Measurements from ENCODE around the gene ARF1.

ARF1 gene

DNA sequence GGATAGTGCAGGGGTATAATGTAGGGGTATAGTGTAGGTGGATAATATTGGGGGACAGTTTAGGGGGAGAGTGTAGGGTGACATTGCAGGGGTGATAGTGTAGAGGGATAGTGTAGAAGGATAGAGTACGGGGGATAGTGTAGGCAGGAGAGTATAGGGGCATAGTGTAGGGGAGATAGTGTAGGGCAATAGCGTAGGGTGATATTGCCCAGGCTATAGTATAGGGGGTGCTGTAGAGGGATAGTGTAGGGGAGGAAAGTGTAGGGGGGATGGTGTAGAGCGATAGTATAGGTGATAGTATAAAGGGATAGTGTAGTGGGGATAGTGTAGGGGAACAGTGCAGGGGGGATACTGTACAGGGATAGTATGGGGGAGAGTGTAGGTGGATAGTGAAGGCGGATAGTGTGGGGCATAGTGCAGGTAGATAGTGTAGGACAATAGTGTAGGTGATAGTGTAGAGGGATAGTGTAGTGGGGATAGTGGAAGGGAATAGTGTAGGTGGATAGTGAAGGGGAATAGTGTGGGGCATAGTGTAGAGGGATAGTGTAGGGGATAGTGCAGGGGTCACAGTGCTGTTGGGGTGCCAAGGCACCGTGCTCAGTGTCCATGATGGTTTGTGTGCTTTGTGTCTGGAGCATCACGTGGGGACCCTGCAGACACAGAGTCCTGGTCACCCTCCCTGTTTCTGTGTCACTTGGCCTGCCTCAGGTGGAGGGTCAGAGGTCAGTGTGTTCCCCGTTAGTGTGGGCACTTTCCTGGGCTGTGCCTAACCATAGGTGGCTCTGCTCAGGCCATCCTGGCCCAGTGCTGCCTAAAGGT lies 10.5 kb upstream of the ARF1 start:
- no peak for DNase-seq

DNA sequence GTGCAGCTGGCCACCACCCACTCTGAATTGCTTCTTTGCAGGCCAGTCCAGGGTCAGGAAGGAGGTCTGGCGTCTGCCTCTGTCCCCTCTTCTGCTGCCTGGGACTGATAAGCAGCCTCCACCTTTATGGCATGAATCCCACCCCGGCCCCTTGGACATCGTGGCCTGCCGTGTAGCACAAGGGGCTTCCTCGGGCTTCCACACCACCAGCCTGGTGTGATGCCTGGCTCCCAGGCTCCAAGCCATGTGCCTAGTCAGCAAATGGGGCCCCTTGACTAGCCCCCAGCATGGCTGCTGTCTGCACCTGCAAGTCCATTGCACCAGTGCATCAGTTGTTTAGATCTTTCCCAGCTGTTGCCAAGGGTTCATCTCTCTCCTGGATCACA lies 9.9 kb upstream of the ARF1 start:
- DNase-seq, result no peak

GRCh38 chr1:228073061-228073856 lies 9.2 kb upstream of the ARF1 start:
- no peak for DNase-seq

DNA sequence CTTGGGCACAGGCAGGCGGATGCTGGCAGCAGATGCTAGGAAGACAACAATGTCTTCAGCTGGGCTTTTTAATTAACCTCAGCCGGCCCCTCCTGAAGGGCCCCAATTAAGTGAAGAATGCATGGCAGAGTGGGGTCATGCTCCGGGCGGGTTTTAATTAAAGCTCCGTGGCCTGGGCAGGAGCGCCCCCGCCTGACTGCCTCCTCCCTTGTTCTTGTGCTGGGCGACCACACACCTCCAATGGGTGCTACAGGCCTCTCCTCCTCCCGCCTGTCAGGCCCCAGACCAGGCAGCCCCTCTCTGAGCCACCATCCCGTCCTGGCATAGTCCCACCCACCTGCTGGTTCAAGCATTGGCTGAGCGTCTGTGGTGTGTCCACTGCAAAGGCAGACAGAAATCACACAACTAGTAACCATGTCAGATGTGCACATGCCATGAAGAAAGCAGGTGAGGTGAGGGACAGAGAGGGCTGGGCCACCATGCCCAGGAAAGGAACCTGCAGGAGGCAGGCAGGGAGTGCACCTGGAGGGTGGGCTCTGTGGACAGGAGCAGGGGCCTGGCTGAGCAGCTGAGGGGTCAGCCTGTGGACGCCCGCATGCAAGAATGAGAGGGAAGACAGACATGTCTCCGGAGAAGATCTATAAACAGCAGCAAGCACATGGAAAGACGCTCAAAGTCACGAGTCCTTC lies 8.5 kb upstream of the ARF1 start:
- no peak for DNase-seq

DNA sequence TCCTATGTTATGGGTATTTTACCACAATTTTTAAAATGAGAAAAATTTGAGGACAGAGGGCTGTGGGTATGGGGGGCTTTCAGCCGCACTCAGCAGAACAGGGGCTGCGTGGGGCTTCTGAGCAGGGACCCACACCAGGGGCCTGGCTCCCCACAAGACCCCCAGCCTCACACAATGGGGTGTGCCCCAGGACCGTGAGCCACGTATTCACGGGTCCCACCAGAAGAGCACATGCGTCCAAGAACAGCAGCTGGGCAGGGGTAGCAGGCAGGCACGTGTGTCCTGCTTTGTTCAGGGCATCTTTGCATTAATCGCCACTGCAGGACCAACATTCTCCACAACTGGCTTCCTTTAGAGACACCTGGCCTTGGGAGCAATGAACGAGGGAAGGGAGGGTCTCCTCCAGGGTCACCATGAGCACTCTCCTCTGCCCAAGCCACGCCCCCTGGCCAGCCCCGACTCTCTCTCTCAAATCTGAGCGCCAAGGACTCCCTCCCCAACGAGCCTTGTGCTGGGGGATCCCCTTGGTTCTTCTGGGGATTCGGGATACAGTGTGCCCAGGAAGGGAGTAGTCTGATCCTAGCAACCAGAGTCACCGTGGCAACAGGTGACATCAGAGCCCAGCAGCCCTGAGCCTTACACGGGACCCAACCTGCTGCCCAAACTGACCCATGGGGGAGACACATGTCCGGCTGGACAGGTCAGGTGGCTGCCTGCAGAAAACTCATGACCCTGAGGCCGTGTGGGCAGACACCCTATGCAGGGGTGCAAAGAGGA lies 7.4 kb upstream of the ARF1 start:
- DNase-seq, result no peak

GRCh38 chr1:228075801-228076271 lies 6.7 kb upstream of the ARF1 start:
- DNase-seq, result no peak

GRCh38 chr1:228076796-228077430 lies 5.6 kb upstream of the ARF1 start:
- no peak for DNase-seq

DNA sequence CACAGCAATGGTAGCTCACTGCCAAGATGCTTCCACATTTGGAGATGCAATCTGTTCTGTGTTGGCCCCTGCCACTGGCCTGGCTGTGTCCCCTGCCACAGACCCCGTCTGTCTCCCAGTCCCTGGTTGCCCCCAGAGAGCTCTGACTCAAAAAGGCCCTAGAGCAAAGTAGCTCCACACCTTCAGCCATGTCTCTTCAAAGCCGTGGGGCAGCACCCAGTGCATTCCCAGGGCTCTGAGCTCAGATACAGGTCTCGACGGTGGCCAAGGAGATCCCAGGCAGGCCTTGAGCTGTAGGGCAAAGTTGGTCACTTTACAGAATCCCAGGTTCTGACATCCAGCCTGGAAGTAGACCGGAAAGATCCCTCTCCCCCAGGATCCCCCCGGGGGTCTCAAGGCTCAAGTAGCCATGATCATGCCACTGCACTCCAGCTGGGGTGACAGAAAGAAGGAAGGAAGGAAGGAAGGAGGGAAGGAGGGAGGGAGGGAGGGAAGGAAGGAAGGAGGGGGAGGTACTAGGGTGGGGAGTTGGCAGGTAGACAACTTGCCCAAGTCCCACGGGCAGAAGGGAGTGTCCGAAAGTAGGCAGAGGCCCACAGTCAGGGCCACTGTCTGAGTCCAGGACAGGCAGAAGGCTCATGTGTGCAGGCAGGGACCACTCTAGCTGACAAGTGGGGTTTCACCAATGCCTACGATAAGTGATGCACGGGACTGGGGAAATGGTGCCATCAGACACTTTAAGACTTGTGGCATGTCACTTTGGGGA lies 4.8 kb upstream of the ARF1 start:
- no peak for DNase-seq

DNA sequence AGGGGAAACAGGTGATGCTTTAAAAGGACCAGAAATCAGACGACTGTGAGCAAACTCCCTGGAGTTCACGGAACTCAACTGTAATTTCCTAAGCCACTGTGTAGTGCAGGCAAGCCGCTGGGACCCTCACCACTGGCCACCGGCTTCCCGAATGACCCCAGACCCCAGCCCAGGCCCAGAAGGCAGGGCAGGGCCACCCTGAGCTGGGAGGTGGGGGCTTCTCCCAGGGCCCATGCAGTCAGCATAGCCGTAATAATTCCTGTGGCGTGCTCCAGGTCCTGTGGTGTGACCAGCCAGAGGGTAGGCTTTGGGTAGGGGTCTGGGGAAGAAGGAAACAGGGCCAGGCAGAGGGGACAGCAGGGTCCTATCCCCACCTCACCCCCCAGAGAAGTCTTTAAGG lies 3.5 kb upstream of the ARF1 start:
- DNase-seq, result peak; percentile 1

- DNase-seq, result peak; percentile 1
These were observed 2.8 kb upstream of the ARF1 start for GRCh38 chr1:228079601-228080263.

DNA sequence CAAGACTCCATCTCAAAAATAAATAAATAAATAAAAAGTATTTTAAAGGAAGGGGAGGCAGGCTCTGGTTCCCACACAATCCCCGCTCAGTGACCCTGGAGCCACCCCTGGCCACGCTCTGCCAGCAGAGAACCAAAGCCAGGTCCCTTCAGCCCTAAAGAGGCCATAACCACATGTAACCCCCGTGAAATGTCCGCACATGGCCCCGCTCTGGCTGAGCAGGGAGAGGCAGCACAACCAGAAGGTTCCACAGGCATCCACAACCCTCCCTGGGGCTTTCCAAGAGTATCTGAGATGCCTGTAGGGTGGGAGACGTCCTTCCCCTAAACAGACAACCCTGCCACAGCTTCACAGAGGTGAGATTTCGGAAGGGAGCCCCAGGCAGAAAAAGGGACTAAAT lies 1.4 kb upstream of the ARF1 start:
- no peak for DNase-seq

- DNase-seq, result peak; percentile 39
These were observed 812 bp upstream of the ARF1 start for GRCh38 chr1:228081578-228082213.

- DNase-seq, result peak; percentile 46
These were observed 686 bp downstream of the ARF1 start for GRCh38 chr1:228082918-228083870.

GRCh38 chr1:228083871-228084278 lies 1.4 kb downstream of the ARF1 start:
- DNase-seq, result no peak

DNA sequence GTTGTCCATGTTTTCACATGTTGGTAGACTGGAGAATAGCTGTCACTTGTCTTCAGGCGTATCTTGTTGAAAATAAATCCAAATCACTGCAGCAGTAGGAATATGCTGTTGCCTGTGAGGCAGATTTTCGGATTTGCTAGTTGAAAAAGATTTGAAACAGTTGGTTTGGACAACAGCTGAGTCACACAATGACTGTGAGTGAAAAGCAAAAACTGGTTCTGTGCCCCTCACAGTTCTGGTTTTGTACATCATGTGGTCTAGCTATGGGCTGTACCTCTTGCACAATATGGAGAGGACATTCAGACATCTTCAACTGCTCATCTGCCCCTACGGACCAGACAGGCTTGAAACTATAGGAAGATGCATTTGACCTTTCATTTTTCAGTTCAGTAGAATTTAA lies 1.8 kb downstream of the ARF1 start:
- no peak for DNase-seq

GRCh38 chr1:228084797-228085196 lies 2.3 kb downstream of the ARF1 start:
- no peak for DNase-seq

DNA sequence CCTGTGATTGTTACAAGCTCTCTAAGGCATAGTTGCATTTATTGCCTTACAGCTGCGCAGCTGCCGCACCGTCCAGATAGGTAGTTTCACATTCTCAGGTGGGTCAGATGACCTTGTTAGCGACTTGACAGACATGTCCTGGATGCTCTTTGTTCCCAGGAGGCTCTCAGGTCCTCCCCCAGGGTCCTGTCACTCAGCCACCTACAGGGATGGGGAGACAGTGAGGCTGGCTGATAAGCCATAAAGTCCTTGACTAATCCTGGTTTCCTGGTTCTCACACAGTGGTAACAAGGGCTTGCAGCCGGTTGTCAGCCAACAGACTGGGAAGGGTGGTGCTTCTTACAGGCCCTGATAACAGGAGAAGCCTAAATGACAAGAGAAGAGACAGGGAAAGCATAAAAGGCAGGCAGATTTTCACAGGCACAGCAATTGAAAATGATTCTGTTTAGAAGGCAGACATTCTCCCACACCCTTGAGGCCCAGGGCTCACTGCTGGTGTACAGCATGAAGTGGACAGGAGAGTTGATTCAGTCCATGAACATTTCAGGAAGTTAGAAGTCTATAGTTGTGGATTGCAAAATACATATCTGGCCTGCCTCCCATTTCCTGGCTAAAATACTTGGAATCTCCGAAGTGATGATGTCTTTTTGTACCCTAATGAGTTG lies 2.9 kb downstream of the ARF1 start:
- no peak for DNase-seq

GRCh38 chr1:228087771-228088251 lies 5.3 kb downstream of the ARF1 start:
- no peak for DNase-seq

All from stimulated activated CD4-positive, alpha-beta T cell treated with anti-CD3 and anti-CD28 coated beads, Interleukin-15, amount 100 ng/mL, for 24 hours (primary cell).